Hematopoietic multipotent progenitor cell treated with erythropoietin and hydrocortisone succinate and interleukin-3 and kit ligand, for 15 days (in vitro differentiated cells): Measurements from ENCODE around the gene MCC.
A peak's percentile ranks its signal among the peaks of the same experiment; 100 is the strongest.

ENCODE experiments used
- DNase-seq: peaks from one replicate; pipeline ENCODE4 v3.0.0-alpha.2; 2015; ENCODE audit warnings: low spot score

Gene MCC

DNA sequence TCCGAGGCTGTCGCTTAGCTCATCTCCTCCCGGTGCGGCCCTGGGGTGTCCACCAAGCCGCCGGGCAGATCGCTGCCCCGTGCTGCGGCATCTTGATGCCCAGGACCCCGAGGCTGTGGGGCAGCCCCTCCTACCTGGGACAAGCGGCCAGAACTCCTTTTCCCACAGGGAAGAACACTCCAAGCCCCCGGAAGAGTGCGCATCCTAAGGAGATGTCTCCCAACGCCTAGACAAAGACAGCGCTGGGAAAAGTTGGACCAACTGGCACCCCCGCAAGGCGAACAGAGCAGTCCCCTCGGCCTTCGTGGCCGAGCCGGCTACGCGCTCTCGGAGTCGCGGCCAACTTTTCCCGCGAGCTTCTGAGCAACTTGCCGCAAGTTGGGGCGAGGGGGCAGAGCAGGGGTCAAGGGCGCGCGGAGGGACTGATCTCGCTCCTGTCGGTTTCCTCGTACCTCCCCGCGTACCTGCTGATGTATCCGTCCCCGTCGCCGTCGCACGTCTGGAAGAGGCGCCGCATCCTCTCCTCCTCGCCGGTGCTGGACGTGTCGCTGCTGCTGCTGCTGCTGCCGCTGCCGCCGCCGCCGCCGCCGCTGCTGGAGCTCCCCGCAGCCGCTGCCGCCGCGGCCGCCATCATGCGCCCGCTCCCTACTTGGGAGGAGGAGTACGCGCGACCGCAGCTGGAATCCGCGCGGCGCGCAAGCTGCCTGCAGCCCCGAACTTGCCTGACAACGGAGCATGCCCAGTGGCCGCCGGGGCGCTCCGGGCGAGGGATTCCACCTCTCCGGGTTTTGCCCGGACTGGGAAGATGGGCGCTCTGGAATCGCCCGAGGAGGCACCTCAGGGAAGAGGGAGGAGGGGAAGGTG, at the start of gene MCC:
Gene MCC (minus strand): TSS at position 673 of the 864 bp plus-strand sequence.
- no peak for DNase-seq

DNA sequence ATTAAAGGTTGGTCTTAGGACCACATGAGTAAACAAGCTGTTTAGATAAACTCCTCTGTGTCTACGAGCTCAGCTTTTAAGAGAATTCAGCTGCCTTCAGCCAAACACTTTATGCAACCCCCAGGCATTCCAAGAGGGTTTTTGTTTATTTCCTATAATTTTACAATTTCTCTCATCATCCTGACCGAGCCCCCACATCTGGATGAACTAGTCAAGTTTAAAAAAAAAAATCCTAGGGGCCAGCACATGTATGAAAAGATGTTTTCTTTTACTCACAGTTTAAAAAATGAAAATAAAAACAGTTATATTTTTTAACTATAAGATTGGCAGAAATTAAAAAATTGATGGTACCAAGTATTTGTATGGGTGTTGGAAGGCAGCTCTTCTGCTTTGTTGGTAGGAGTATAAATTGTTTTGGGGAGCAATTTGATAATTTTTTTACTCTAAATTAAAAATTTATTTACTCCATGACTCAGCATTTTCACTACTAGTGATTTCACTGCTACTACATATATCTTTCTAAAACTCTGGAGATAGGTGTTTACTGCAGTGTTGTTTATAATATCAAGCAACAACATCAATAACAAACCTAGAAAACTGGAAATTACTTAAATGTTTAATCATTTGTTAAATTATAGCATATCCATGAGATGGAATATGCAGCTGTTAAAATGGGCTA, 43.4 kb upstream of the MCC start:
- DNase-seq = peak; percentile 40

GRCh38 chr5:113527746-113528145, 39.5 kb upstream of the MCC start:
- DNase-seq = no peak

DNA sequence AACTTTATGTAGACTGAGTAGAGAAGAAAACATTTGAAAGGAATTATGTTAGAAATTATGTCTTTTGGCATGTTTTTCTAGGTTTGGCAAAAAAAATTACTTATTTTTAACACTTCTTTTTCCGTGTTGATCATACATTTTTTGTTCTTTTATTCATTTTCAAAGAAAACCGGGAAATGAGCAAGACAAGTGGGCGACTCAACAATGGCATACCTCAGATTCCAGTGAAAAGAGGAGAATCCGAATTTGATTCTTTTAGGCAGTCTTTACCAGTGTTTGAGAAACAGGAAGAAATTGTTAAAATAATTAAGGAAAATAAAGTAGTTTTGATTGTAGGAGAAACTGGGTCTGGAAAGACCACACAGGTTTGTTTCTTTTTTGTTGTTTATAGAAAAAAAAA, 38.2 kb upstream of the MCC start:
- DNase-seq = no peak

DNA sequence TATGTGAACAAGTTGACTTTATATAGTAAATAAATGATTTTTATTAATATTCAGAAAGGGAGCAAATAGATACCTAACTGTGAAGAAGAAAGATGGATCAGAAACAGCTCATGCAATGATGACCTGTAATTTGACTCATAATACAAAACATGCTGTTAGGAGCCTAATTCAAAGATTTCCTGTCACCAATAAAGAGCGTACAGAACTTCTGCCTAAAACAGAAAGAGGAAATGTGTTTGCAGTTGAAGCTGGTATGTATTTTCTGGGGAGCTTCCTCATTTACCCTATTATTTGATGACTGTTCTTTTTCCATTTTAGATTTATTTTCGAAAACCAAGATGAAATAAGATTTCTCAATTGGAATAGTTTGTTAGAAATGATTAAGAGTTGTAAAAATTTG, 36.7 kb upstream of the MCC start:
- no peak for DNase-seq

- no peak for DNase-seq
These were observed 34.9 kb upstream of the MCC start for GRCh38 chr5:113523168-113523567.

GRCh38 chr5:113520899-113521298, 32.6 kb upstream of the MCC start:
- no peak for DNase-seq

DNA sequence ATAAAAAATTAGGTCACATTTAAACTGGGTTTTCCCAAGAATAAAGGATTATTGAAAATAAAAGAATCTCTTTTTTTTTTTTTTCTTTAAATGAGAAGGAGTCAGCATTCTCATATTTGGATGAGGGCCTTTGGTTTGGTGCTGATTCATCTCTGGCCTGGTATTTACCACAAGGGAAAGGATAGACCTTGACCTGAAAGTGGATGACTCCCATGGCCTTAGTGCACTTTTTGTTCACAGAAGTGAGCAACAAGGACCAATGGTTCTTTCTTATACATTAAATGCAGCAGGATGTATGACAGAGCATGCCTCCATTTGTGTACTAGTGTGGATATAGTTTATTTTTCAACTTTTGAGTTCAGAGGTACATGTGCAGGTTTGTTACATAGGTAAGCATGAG, 32.2 kb upstream of the MCC start:
- no peak for DNase-seq

GRCh38 chr5:113519412-113519811, 31.2 kb upstream of the MCC start:
- DNase-seq = no peak

DNA sequence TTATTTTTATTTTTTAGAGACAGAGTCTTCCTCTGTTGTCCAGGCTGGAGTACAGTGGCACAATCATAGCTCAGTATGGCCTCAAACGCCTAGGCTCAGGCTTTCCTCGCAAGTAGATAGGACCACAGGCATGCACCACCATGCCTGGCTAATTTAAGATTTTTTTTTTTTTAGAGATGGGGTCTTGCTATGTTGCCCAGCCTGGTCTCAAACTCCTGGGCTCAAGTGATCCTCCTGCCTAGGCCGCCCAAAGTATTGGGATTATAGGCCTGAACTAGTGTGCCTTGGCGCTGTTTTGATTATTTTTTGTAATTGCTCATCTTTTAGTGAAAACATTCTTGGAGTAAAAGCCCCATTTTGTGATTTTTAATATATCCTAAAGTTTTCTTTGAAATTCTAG, 30.6 kb upstream of the MCC start:
- no peak for DNase-seq

DNA sequence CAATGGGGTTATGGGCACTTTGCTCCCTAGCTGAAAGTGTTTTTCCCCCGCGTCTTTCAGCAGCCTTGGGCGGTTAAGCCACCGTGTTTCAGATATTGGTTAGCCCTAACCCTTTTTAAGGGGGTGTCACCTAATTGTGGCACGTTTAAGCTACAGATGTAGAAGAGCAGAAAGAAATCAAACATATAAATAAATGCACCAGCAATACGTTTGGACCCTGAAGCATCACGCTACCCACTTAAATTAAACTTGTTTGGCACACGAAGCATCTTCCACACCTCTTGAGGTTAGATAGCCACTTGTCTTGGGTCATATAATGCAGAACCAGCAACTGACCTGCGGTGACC, 26.0 kb upstream of the MCC start:
- DNase-seq = peak; percentile 26

DNA sequence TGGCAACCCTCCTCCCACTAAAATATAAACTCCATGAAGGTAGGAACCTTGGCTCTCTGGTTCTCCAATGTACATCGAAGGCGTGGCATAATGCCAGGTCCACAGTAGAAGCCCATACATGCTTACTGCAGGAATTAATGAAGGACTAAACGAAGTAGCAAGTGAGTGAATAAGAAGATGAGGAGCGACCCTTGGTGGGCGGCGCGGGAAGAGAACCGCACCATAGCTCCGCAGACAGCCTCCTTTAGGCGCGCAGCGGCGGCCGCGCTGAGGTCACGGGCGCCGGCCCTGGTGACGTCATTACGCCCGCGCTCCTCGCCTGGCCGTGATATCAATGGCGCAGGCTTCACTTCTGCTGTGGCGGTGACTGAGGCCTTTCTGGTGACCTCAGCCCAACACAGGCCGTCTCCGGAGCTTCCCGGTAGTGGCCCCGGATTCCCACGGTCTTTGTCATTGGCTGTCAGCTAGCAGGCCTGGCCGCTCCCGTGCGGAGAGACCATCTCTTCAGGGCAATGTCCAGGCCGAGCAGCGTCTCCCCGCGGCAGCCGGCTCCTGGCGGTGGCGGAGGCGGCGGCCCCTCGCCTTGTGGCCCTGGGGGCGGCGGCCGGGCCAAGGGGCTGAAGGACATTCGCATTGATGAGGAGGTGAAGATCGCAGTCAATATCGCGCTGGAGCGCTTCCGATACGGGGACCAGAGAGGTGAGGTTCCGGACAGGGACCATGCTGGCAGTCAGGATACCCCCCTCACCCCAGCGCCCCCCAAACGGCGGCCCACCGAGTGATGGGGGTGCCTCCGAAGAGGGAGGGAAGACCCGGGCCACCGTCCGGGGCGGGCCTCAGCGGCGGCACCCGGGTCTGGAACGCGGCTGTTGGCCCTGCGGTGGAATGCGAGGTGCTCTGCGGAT, 25.4 kb upstream of the MCC start, which contains the start of gene YTHDC2:
Gene YTHDC2 (plus strand): TSS at position 311 of the 905 bp plus-strand sequence. CDS start 202 bp downstream, at position 513.
- peak; percentile 88 for DNase-seq

- no peak for DNase-seq
These were observed 24.1 kb upstream of the MCC start for GRCh38 chr5:113512341-113512740.

- DNase-seq = peak; percentile 21
These were observed 22.7 kb upstream of the MCC start for GRCh38 chr5:113510836-113511451.

DNA sequence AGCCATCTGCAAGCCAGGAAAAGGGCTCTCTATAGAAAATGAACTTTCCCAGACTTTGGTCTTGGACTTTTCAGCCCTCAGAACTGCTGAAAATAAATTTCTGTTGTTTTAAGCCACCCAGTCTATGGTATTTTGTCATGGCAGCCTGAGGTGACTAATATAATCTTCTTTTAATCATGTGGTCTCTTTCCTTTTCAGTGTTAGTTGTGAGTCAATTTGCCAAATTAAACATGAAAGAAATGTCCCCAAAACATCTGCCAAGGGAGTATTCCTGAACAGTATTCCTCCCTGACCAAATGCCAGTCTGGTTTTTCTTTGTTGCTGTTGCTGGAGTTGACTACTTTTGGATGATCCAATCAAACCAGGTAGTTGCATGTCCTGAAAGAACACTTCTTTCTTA, 20.5 kb upstream of the MCC start:
- no peak for DNase-seq

DNA sequence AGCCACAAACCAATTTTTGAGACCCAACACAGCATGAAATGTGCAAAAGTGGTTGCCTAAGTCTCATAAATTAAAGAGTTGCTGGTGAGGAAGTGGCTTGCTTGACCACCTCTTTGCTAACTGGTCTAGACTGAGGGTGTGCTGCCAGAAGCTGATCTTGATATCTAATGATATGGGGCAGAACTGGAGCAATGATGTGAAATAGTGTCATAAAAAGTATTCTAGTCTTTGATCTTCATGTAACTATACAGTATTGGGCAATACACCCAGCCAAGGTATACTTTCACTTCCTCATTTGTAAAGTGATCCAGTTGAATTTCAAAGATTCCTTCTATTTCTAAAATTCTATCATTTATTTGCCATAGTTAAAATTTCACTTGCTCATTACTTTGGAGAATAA, 19.3 kb upstream of the MCC start:
- DNase-seq = no peak

- no peak for DNase-seq
These were observed 16.9 kb upstream of the MCC start for GRCh38 chr5:113505181-113505580.

GRCh38 chr5:113503146-113503545, 14.9 kb upstream of the MCC start:
- DNase-seq = no peak

GRCh38 chr5:113502073-113502472, 13.8 kb upstream of the MCC start:
- no peak for DNase-seq

DNA sequence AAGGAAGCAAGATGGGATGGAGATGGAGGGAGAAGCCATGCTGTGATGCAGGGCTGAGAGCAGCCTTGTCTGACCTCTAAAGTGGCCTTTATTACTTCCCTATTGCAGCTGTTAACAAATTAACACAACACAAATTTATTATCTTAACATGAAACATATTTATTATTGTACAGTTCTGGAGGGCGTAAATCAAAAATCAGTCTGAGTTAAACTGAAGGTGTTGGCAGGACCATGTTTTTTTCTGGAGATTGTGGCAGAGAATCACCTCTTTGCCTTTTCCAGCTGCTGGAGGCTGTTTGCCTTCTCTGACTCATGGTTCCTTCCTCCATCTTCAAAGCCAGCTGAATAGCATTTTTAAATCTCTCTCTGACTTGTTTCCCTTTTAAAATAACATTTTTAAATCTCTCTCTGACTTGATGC, 7.2 kb upstream of the MCC start:
- DNase-seq = no peak

DNA sequence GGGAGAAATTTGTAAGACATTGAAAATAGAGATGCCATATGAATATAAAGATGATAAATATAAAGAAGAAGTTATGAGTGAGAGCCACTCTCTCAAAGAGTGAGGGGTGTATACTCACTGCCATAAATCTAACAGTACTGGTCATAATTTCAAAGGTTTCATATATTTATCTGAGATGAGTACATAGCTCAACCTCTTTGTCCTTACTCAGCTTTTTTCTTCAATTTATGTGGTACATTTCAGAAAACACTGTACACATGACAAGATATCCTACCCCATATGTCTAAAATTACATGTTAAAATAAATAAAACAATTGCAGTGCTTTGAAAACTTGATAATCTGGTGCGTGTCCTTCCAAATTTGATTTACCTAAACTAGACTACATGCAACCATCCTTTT, 5.2 kb upstream of the MCC start:
- no peak for DNase-seq

DNA sequence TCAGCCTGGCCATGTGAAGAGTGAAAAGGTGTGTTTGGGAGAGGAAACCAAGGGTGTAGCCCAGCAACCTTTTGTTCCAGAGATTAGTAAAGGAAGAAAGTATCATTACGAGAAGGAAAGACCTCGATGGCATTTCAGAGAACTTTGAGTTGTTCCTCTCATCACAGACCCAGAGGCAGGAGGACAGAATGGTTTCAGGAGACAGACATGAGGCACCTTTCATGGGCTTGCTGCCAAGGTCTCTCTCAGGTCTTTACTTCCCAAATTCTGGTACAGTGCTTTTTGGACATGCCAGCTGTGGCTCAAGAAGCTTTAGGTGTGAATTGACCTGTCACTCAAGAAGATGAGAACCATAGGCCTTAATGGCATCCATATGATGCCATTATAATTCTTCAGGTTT, 2.8 kb upstream of the MCC start:
- no peak for DNase-seq
